MM.1S (cell line): Measurements from ENCODE around the gene MARCOL.

ENCODE experiments used
- CTCF ChIP-seq: fragments of 300-600 bp; sonication (generic); IDR thresholded peaks from 2 replicates; pipeline ENCODE4 v1.5.1; 2016; ENCODE audit warnings: antibody characterized with exemption, low read length, mixed read lengths
- EZH2 ChIP-seq: fragments of 300-600 bp; sonication (generic); optimal IDR thresholded peaks from 2 replicates; pipeline ENCODE3; 2017; ENCODE audit warnings: low read depth, mild to moderate bottlenecking, antibody characterized with exemption, low read length, mixed read lengths
- EZH2phosphoT487 ChIP-seq: fragments of 300-600 bp; sonication (generic); IDR thresholded peaks from 2 replicates; pipeline ENCODE4 v1.6.1; 2018; ENCODE audit warnings: antibody characterized with exemption, low read length

DNA sequence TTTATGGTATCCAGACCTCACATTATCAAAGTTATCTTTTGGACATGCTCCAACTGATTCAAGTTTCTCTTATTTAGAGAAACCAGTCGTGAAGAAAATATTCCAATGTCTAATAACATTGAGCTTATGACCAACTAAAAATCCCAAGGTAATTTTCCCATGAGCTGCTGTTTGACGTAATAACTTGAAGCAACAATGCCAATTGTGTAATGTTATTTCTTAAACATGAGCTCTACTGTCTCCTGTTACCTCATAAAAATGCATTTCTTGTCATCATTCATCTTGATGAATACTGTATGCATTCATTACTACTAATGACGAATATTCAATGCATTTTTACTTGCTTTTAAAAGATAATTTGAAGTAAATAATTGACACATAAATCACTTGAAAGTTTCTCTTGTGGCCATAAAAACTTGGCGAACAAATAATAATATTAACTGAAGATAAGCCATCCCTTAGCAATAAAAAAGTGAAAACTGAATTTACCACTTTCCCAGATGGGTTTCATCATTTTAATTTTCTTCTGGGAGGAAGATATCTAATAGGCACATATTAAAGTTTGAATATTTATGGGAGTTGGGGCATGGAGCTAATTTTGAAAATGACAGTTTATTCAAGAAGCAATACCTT, 424 bp upstream of the MARCOL start:
- no peak for TF ChIP-seq EZH2
- no peak for TF ChIP-seq CTCF
- no peak for TF ChIP-seq EZH2phosphoT487
